ENCODE measurements around the gene SF3B6. TPM values are rescaled to one million over a fixed set of nuclear protein-coding genes. Genes with fewer than 3 reads are reported as not detected.

SF3B6 gene, protein sequence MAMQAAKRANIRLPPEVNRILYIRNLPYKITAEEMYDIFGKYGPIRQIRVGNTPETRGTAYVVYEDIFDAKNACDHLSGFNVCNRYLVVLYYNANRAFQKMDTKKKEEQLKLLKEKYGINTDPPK
- total RNA-seq, result 108 and 113 TPM in 2 replicates

DNA sequence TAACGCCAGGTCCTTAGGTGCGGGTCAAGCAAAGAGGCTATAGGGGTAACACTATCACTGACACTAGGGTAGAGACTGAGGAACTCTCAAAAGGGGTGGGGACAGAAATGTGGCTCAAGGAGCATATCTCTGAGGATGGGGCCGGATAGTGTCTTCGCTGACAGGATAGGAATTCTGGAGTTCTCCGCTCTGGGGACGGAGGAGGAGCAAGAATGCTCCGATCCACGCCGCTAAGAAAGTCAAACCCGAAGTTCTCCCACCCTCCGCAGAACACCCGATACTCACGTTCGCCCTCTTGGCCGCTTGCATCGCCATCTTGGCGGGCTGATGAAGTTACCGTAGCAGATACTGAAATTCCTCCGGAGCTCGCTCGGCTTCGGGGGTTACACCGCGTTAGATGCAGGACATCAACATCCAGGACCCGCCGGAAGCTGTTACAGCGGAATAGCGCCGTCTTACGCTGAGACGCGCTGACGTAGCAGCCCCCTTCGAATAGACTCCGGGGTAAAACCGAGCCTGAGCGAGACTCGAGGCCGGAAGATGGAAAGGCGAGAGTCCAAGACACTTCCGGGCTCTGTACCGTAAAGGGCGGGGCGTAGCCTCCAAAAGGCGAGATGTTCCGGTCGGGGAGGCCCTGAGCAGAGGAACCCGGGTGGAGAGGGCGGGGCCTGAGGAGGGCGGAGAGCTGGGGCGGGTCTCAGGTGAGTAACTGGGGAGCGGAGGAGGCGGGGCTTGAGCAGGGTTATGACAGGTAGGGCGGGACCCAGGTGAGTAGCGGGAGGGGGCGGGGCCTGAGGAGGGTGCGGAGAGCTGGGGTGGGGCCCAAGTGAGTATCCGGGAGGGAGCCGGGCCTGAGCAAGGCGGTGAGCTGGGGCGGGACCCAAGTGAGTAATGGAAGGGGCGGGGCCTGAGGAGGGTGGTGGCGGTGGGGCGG is at the start of gene SF3B6:
Gene SF3B6, minus strand, starts transcription at position 412 of the 934 bp plus-strand sequence. Its CDS starts 97 bp downstream, at position 315.

GRCh38 chr2:24123195-24123921 is 47.2 kb upstream of the SF3B6 start, which contains the start of the genes FAM228B and PFN4:
FAM228B (plus strand) TSS chr2:24123469; CDS start chr2:24124362, 893 bp downstream.
PFN4 (minus strand) TSS chr2:24123334; CDS start chr2:24122535, 799 bp downstream.

DNA sequence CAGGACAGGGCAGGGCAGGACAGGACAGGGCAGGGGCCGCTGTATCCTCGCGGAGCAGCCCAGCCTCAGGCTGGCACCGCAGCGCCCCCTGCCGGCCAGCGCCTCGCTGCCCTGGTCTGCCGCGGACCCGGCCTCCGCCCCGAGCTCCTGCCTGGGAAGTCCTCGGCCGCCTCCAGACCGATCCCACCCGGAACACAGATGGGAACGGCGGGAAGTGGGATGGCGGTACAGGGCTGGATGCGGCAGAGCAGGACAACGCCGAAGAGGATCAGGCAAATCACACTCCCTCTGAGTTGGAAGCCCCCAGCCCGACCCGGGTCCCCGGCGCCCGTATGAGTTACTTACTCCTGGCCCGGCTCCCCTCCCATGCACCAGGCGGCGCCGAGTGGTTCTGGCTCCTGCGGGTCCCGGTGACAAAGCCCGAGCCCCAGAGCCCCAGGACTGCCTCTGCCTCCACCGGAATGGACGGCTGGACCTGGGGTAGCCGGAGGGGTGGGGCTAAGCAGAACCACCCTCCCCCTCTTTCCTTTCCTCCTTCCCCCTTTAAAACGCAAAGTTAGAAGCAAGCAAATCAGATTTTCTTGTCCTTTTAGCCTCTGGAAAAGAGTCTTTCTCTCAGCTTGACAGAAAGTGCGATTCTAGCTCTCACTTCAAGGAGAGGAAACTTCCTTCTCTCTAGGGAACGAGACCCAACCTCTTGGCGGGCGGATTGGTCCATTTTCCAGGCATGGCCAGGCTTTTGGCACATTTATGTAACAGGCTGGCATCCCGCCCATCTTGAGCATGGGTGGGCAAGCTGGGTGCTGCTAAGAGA is 8.5 kb upstream of the SF3B6 start, which contains the start of gene TP53I3:
Gene TP53I3, minus strand, starts transcription at position 449 of the 814 bp plus-strand sequence. CDS start 508 bp downstream, outside the sequence.

DNA sequence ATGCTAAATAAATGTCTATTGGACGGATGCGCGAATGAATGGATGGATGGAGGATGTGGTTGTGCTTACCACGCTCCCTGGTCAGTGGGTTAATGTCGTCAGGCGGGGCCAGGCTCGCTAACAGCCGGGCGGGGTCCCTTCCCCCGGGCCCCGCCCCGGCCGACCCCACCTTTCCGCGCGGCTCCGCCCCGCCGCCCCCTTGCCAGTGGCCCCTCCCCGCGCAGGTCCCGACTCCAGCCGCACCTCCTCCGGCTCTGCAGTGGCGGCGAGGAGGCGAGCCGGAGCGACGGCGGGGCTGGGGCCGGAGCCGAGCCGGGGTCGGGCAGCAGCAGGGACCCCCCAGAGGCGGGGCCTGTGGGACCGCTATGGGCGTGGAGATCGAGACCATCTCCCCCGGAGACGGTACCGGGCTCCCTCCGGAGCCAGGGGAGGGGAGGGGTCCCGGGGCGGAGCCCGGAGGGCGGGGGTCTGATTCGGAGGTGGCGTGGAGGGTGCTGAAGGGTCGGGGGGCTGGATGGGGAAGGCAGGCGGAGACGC is 26.6 kb downstream of the SF3B6 start, which contains the start of gene FKBP1B:
Gene FKBP1B, plus strand, starts transcription at position 257 of the 537 bp plus-strand sequence. Its CDS starts 109 bp downstream, at position 366.

GRCh38 chr2:24046930-24047702 is 29.0 kb downstream of the SF3B6 start, which contains the start of gene WDCP:
WDCP (minus strand) TSS chr2:24047391; CDS start chr2:24039494, 7,897 bp downstream.

Other genes starting within 250 kb of the SF3B6 start
- gene ATAD2B, start 149.2 kb downstream of the SF3B6 start, total RNA-seq, result 8.4 and 22.7 TPM in 2 replicates
- 7.3 and 12.3 TPM in 2 replicates for gene UBXN2A, start 135.9 kb downstream of the SF3B6 start, total RNA-seq
- gene MFSD2B, start 66.2 kb downstream of the SF3B6 start, total RNA-seq, result 0.25 TPM in 1 of 2 replicates, not detected in the other
- 6.2 and 14.4 TPM in 2 replicates for gene WDCP, start 28.9 kb downstream of the SF3B6 start, total RNA-seq
- 9.3 and 14.6 TPM in 2 replicates for gene FKBP1B, start 26.6 kb downstream of the SF3B6 start, total RNA-seq
- gene TP53I3, start 8.5 kb upstream of the SF3B6 start, total RNA-seq, result 46.4 and 120 TPM in 2 replicates
- gene PFN4, start 47.0 kb upstream of the SF3B6 start, total RNA-seq, result 0.19 and 0.32 TPM in 2 replicates
- gene FAM228B, start 47.1 kb upstream of the SF3B6 start, total RNA-seq, result 2.1 and 5.7 TPM in 2 replicates
- gene FAM228A, start 98.7 kb upstream of the SF3B6 start, total RNA-seq, result under 0.01 and 0.31 TPM in 2 replicates